BLaER1 treated with 17β-estradiol and CSF1 and Interleukin-3, amounts not matched to agents 10 nM and 100 nM (cell line): ENCODE data around the gene DUOXA1.

Source experiments
- H3K27ac ChIP-seq, 11 experiments: shearing (Covaris generic); formaldehyde crosslinking; 2 replicates each; pipeline ENCODE4 v1.8.1; 2022
- H3K27me3 ChIP-seq, 11 experiments: shearing (Covaris generic); formaldehyde crosslinking; 2 replicates each; pipeline ENCODE4 v1.8.1; 2022
- H3K36me3 ChIP-seq, 11 experiments: shearing (Covaris generic); formaldehyde crosslinking; 2 replicates each; pipeline ENCODE4 v1.8.1; 2022
- H3K4me1 ChIP-seq, 10 experiments: shearing (Covaris generic); formaldehyde crosslinking; 2 replicates each; pipeline ENCODE4 v1.8.1; 2022
- H3K4me2 ChIP-seq, 11 experiments: shearing (Covaris generic); formaldehyde crosslinking; 2 replicates each; pipeline ENCODE4 v1.8.1; 2022
- H3K4me3 ChIP-seq, 10 experiments: shearing (Covaris generic); formaldehyde crosslinking; 2 replicates each; pipeline ENCODE4 v1.8.1; 2022
- H3K9ac ChIP-seq, 11 experiments: shearing (Covaris generic); formaldehyde crosslinking; 2 replicates each; pipeline ENCODE4 v1.8.1; 2022
- H3K9me3 ChIP-seq, 11 experiments: shearing (Covaris generic); formaldehyde crosslinking; replicated peaks in 1 of 11; 2 replicates each; pipeline ENCODE4 v1.8.1; 2022
- H4K20me1 ChIP-seq, 11 experiments: shearing (Covaris generic); formaldehyde crosslinking; 2 replicates each; pipeline ENCODE4 v1.8.1; 2022
- Cebpa-rat ChIP-seq, 11 experiments: shearing (Covaris generic); IDR thresholded peaks; 2 replicates each; pipeline ENCODE4 v1.8.1; 2022

Gene DUOXA1

DNA sequence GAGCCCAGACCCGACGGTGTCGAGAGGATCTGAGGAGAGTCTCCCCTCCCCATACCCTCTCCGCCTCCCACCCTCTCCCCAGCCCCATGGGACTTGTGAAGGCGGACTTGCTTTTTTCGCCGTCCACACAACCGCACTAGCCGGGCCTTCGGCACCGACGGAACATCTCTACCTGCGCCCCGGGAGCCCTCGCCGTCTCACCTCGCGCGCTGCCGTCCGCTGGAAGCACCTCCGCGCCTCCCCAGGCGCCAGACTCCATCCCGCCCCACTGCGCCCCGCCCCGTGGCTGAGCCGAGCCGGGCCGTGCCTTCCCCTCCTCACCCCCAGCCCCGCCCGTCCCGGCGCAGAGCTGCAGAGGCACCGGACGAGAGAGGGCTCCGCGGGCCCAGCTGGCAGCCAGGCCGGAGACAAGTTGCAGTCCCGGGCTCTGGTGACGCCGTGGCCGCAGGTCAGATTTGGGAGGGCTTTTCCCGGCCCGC is at the start of gene DUOXA1, which contains the start of gene DUOX1:
DUOXA1 (minus strand) TSS at position 229 of the 479 bp plus-strand sequence. CDS start 6,865 bp downstream, outside the sequence.
DUOX1 (plus strand) TSS at position 344 of the 479 bp plus-strand sequence. CDS start 1,973 bp downstream, outside the sequence.
- Histone ChIP-seq H3K27me3 (peaks cover 0 to under 1% (median 0%) of the 10 kb centered on the region in 11 experiments; a peak in 1 of 22 replicates), H4K20me1 (no peaks in the 10 kb centered on the region), H3K4me3 (no peak within 1 kb of the TSS), H3K9me3 (peaks cover 0 to under 1% (median 0%) of the 10 kb centered on the region in 11 experiments; a peak in 1 of 22 replicates), H3K9ac (no peak within 1 kb of the TSS), H3K27ac (no peak within 1 kb of the TSS), H3K4me2 (no peak within 1 kb of the TSS), H3K4me1 (peaks cover 0 to 6% (median 0%) of the 10 kb centered on the region in 10 experiments; a peak in 2 of 20 replicates), H3K36me3 (no peaks in the 10 kb centered on the region)
- TF ChIP-seq Cebpa-rat (IDR thresholded peaks at IDR 0.05), result no peak

DNA sequence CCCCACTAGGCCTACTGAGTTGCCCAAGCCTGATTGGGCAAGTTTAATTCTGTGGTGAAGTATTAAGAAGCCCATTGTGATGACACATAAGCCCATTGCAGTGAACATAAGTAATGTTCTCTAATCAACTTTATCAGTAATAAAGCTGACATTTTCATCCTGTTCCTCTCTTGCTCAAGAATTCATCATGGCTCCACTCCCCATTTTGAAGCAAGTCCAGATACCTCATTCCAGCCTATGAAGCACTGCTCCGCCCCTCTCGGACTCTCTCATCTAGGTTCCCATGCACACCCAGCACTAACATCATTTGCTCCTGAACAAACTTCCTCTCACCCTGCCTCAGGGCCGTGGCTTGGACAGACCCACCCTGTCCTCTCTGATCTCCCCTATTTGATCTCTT is 47.6 kb upstream of the DUOXA1 start:
- TF ChIP-seq Cebpa-rat (IDR thresholded peaks at IDR 0.05), result no peak
- no peak overlapping the region for H3K9ac ChIP-seq

DNA sequence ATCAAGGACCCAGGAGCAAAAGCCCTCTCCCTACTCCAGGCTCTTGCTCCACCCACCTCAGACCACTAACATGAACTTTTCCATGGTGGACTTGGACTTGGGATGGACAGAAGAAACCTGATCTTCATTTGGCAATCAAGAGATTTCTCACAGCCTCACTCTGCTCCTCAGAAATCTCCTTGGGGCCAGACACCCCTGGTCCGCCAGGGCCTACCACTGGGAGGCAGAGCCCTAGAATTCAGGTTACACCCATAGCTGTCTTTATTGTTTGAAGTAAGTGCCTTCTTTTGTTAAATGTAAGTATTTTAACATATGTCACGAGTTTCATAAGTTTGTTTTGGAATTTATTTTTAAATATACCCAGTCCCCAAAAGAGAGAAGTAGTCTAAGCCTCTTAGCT is 44.9 kb upstream of the DUOXA1 start:
- Histone ChIP-seq H3K36me3 (peaks cover 15 to 88% (median 75%) of the 10 kb centered on the region in 11 experiments; a peak in 20 of 22 replicates), H3K4me3 (no peak overlapping the region), H3K4me2 (no peak overlapping the region), H3K27ac (no peak overlapping the region), H3K9ac (no peak overlapping the region), H3K27me3 (no peaks in the 10 kb centered on the region), H4K20me1 (peaks cover 0 to 20% (median 0%) of the 10 kb centered on the region in 11 experiments; a peak in 5 of 22 replicates), H3K9me3 (no peaks in the 10 kb centered on the region), H3K4me1 (peaks cover 11 to 35% (median 29%) of the 10 kb centered on the region in 10 experiments)
- no peak for TF ChIP-seq Cebpa-rat (IDR thresholded peaks at IDR 0.05)

More for the DNA sequence above, 47.6 kb upstream of the DUOXA1 start:
- Histone ChIP-seq H3K27ac (no peak overlapping the region), H4K20me1 (peaks cover 0 to 47% (median 0%) of the 10 kb centered on the region in 11 experiments; a peak in 9 of 22 replicates), H3K4me1 (peaks cover 29 to 37% (median 32%) of the 10 kb centered on the region in 10 experiments), H3K9me3 (no peaks in the 10 kb centered on the region), H3K36me3 (peaks cover 15 to 86% (median 63%) of the 10 kb centered on the region in 11 experiments; a peak in 20 of 22 replicates), H3K4me3 (no peak overlapping the region), H3K27me3 (no peaks in the 10 kb centered on the region), H3K4me2 (no peak overlapping the region)

DNA sequence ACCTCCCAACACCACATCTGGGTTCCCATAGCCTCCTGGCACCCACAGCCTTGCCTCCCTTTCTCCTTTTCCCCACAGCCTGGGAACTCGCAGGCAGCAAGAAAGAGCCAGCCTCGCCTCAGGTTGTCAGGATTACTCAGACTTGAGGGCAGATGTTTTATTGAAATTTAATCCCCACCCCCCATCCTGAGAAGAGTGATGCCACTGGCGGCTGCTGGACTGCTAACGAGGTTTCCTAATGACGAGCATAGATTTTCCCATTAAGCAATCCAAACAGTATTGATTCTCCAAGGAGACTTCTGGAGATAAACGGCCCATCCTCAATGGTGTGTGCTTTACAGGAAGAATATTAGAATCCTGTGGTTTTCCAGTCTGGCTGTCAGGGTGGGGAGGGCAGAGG is 44.4 kb upstream of the DUOXA1 start:
- no peak overlapping the region; a peak in 1 of 22 replicates for H3K27ac ChIP-seq
- H3K4me3 ChIP-seq, result no peak overlapping the region
- TF ChIP-seq Cebpa-rat (IDR thresholded peaks at IDR 0.05), result no peak
- no peak overlapping the region for H3K9ac ChIP-seq
- no peaks in the 10 kb centered on the region for H3K27me3 ChIP-seq
- H3K4me2 ChIP-seq, result no peak overlapping the region
- H4K20me1 ChIP-seq, result peaks cover 0 to 15% (median 0%) of the 10 kb centered on the region in 11 experiments; a peak in 4 of 22 replicates
- no peaks in the 10 kb centered on the region for H3K9me3 ChIP-seq
- H3K4me1 ChIP-seq, result peaks cover 7 to 36% (median 31%) of the 10 kb centered on the region in 10 experiments; a peak in 19 of 20 replicates
- H3K36me3 ChIP-seq, result peaks cover 15 to 83% (median 72%) of the 10 kb centered on the region in 11 experiments; a peak in 20 of 22 replicates

DNA sequence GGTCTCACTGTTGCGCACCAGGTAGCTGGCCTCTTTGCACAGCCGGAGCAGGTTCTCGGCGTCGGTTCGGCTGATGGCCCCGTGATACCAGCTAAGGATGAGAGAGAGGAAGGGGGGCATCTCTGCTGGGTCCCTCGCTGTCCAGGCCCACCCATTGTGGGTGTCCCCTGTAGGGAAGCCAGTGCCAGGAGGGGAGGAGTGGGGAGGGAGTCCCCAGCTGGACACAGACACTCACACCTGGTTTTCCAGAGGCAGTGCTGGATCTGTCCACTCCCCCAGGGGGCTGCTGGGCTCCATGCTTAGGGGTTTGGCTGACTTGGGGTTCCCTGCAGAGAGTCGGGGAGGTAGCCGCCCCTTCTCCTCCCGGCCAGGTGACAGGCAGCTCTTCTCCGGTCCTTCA is 42.2 kb upstream of the DUOXA1 start:
- peaks cover 0 to 8% (median 0%) of the 10 kb centered on the region in 11 experiments; a peak in 2 of 22 replicates for H4K20me1 ChIP-seq
- TF ChIP-seq Cebpa-rat (IDR thresholded peaks at IDR 0.05), result no peak
- H3K4me2 ChIP-seq, result peak overlapping the region in 3 of 11 experiments; percentile 72 to 87 (median 86); a peak in 4 of 22 replicates
- no peak overlapping the region for H3K9ac ChIP-seq
- H3K36me3 ChIP-seq, result peaks cover 9 to 62% (median 55%) of the 10 kb centered on the region in 11 experiments; a peak in 20 of 22 replicates
- H3K4me1 ChIP-seq, result peaks cover 7 to 53% (median 47%) of the 10 kb centered on the region in 10 experiments; a peak in 19 of 20 replicates
- no peaks in the 10 kb centered on the region for H3K27me3 ChIP-seq
- H3K4me3 ChIP-seq, result no peak overlapping the region
- H3K27ac ChIP-seq, result peak overlapping the region in 4 of 11 experiments; percentile 7 to 99 (median 20); a peak in 4 of 22 replicates
- H3K9me3 ChIP-seq, result no peaks in the 10 kb centered on the region

GRCh38 chr15:45169608-45170480 is 40.2 kb upstream of the DUOXA1 start:
- no peaks in the 10 kb centered on the region for H3K9me3 ChIP-seq
- TF ChIP-seq Cebpa-rat (IDR thresholded peaks at IDR 0.05), result no peak
- H3K4me3 ChIP-seq, result no peak overlapping the region
- H3K27ac ChIP-seq, result peak overlapping the region in 9 of 11 experiments; percentile 98 to 100 (median 100); a peak in 18 of 22 replicates
- peaks cover under 1 to 41% (median 35%) of the 10 kb centered on the region in 11 experiments; a peak in 20 of 22 replicates for H3K36me3 ChIP-seq
- no peaks in the 10 kb centered on the region for H3K27me3 ChIP-seq
- peak overlapping the region in 10 of 11 experiments; percentile 9 to 99 (median 46); a peak in 14 of 22 replicates for H3K9ac ChIP-seq
- H3K4me1 ChIP-seq, result peaks cover 24 to 71% (median 65%) of the 10 kb centered on the region in 10 experiments
- peak overlapping the region; percentile 17 to 94 (median 83); a peak in 21 of 22 replicates for H3K4me2 ChIP-seq
- H4K20me1 ChIP-seq, result peaks cover 0 to 8% (median 0%) of the 10 kb centered on the region in 11 experiments; a peak in 1 of 22 replicates

GRCh38 chr15:45168751-45169551 is 39.3 kb upstream of the DUOXA1 start:
- H3K9me3 ChIP-seq, result no peaks in the 10 kb centered on the region
- H3K4me2 ChIP-seq, result peak overlapping the region in 10 of 11 experiments; percentile 45 to 94 (median 84); a peak in 18 of 22 replicates
- H3K4me1 ChIP-seq, result peaks cover 26 to 79% (median 69%) of the 10 kb centered on the region in 10 experiments
- H3K27me3 ChIP-seq, result no peaks in the 10 kb centered on the region
- peak overlapping the region in 9 of 11 experiments; percentile 9 to 99 (median 54); a peak in 14 of 22 replicates for H3K9ac ChIP-seq
- H4K20me1 ChIP-seq, result peaks cover 0 to 8% (median 0%) of the 10 kb centered on the region in 11 experiments; a peak in 1 of 22 replicates
- H3K36me3 ChIP-seq, result peaks cover 0 to 32% (median 26%) of the 10 kb centered on the region in 11 experiments; a peak in 18 of 22 replicates
- H3K27ac ChIP-seq, result peak overlapping the region in 9 of 11 experiments; percentile 98 to 100 (median 100); a peak in 18 of 22 replicates
- no peak overlapping the region for H3K4me3 ChIP-seq
- no peak for TF ChIP-seq Cebpa-rat (IDR thresholded peaks at IDR 0.05)

DNA sequence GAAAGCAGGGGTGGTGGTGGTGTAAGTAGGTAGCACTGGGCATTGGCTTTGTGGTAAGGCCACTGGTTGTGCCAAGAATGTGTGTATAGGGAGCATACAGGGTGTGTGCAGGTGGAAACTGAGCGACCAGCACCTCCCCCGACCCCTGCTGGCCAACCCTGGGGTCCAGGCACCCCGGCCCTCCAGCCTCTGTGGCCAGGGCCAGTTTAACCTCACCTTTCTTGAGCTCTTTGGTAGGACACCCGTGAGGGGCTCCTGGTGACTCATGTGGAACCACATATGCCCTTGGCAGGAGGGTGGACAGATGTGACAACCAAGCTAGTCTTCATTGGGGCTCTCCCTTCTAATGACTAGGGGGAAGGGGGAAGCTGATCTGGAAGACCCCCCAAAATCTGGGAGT is 38.6 kb upstream of the DUOXA1 start:
- H3K4me3 ChIP-seq, result no peak overlapping the region
- H3K36me3 ChIP-seq, result peaks cover 0 to 26% (median 19%) of the 10 kb centered on the region in 11 experiments; a peak in 17 of 22 replicates
- H3K4me1 ChIP-seq, result peaks cover 26 to 84% (median 75%) of the 10 kb centered on the region in 10 experiments
- peak overlapping the region in 10 of 11 experiments; percentile 0 to 94 (median 84); a peak in 18 of 22 replicates for H3K4me2 ChIP-seq
- no peaks in the 10 kb centered on the region for H3K9me3 ChIP-seq
- TF ChIP-seq Cebpa-rat (IDR thresholded peaks at IDR 0.05), result no peak
- H3K27me3 ChIP-seq, result no peaks in the 10 kb centered on the region
- peak overlapping the region in 9 of 11 experiments; percentile 98 to 100 (median 100); a peak in 17 of 22 replicates for H3K27ac ChIP-seq
- H4K20me1 ChIP-seq, result peaks cover 0 to 8% (median 0%) of the 10 kb centered on the region in 11 experiments; a peak in 1 of 22 replicates
- peak overlapping the region in 6 of 11 experiments; percentile 39 to 99 (median 64); a peak in 7 of 22 replicates for H3K9ac ChIP-seq
